Kidney (tissue), 14 donors: ENCODE measurements around the gene NSD1. TPM values are rescaled to one million over a fixed set of nuclear protein-coding genes. Genes with fewer than 3 reads are reported as not detected.

Experiments used
- DNase-seq, 5 donors: peaks; one replicate each; pipeline ENCODE4 v3.0.0-alpha.2; 2013 to 2020
- FAIRE-seq: peaks from 2 replicates; lab custom pipeline; 2012; peaks lifted over from hg19 to GRCh38; lab: Jason Lieb, UNC
- H3K27ac ChIP-seq, 2 donors: one replicate each; pipeline ENCODE4 v1.7.0; 2013; ENCODE audit warnings: low read depth in 2 of 2, low read length in 2 of 2, inconsistent platforms in 1 of 2
- H3K27me3 ChIP-seq: one replicate; pipeline ENCODE4 v1.7.1; 2013; ENCODE audit warnings: low read length, inconsistent platforms; ENCODE audit not compliant: control insufficient read depth, insufficient read depth
- H3K36me3 ChIP-seq, 3 donors: one replicate each; pipeline versions ENCODE4 v1.7.0 to v1.7.1; 2013; ENCODE audit warnings: low read length in 3 of 3, control low read depth in 1 of 3, inconsistent platforms in 1 of 3; ENCODE audit not compliant: insufficient read depth in 3 of 3, control insufficient read depth in 2 of 3
- H3K4me1 ChIP-seq, 3 donors: one replicate each; pipeline versions ENCODE4 v1.7.0 to v1.7.1; 2013; ENCODE audit warnings: low read length in 3 of 3, inconsistent platforms in 1 of 3, low read depth in 1 of 3; ENCODE audit not compliant: control insufficient read depth in 2 of 3, insufficient read depth in 2 of 3
- H3K4me3 ChIP-seq, 3 donors: one replicate each; pipeline versions ENCODE4 v1.7.0 to v1.8.1; 2013; ENCODE audit warnings: low read length in 3 of 3, control low read depth in 1 of 3, inconsistent platforms in 1 of 3
- H3K9ac ChIP-seq, 3 donors: one replicate each; pipeline versions ENCODE4 v1.7.0 to v1.7.1; 2013; ENCODE audit warnings: low read length in 3 of 3, control low read depth in 1 of 3, inconsistent platforms in 1 of 3
- H3K9me3 ChIP-seq, 3 donors: one replicate each; pipeline versions ENCODE4 v1.7.0 to v1.7.1; 2013; ENCODE audit warnings: low read length in 3 of 3, control low read depth in 1 of 3, inconsistent platforms in 1 of 3; ENCODE audit not compliant: control insufficient read depth in 2 of 3, insufficient read depth in 1 of 3
- CTCF ChIP-seq: IDR thresholded peaks from 3 replicates; pipeline ENCODE4 v1.5.1; 2012; ENCODE audit warnings: mild to moderate bottlenecking, moderate library complexity, borderline replicate concordance; ENCODE audit not compliant: insufficient read depth; ENCODE audit errors: extremely low read depth
- intact Hi-C: fragments of 100-400 bp; cut with DNase I; formaldehyde crosslinking; loops from one replicate; pipeline ENCODE4 v1.11.1; 2022
- polyA plus RNA-seq: library from polyadenylated mRNA; stranded (reverse); fragments of 350-450 nt; fragmentation: Illumina TruSeq; extraction: RNeasy Lipid Tissue Mini Kit (QIAGEN cat#74804); gene quantifications from one replicate; pipeline ENCODE4 v1.2.3, GENCODE V29; 2014; ENCODE audit warnings: low read depth, low replicate concordance; ENCODE audit not compliant: insufficient read depth
- total RNA-seq: library from RNA; stranded (reverse); fragmentation: NEBNext Ultra II Directional; extraction: Animal tissue kit (Norgen Biotek cat#: 25700); gene quantifications from one replicate; pipeline ENCODE4 v1.2.1, GENCODE V29; 2021
- donor health status: control.
- donor health status: control.
- donor health status: control.
- donor health status: control.
- donor health status: control.
- donor health status: DM: yes; HTN: yes; CAD: no.
- donor health status: Normal renal cell carcinoma (clear cell type).

NSD1 gene
- total and polyA plus RNA-seq, 2 donors from 2014 or later, result 6.0 to 99.1 TPM

GRCh38 chr5:177096162-177097015 lies 37.2 kb upstream of the NSD1 start:
- Histone ChIP-seq H3K9ac (no peak overlapping the region), H3K9me3 (no peaks in the 10 kb centered on the region), H3K4me3 (no peak overlapping the region), H3K36me3 (no peaks in the 10 kb centered on the region), H3K27me3 (no peaks in the 10 kb centered on the region), H3K4me1 (peaks cover 0 to 21% (median 4%) of the 10 kb centered on the region in 3 donors), H3K27ac (peak overlapping the region in 1 of 2 donors; percentile 30)
- peak in 2 of 5 donors; percentile 48 to 71 for DNase-seq
- FAIRE-seq, result no peak
- no peak for TF ChIP-seq CTCF
- intact Hi-C loops, result no loop called here

DNA sequence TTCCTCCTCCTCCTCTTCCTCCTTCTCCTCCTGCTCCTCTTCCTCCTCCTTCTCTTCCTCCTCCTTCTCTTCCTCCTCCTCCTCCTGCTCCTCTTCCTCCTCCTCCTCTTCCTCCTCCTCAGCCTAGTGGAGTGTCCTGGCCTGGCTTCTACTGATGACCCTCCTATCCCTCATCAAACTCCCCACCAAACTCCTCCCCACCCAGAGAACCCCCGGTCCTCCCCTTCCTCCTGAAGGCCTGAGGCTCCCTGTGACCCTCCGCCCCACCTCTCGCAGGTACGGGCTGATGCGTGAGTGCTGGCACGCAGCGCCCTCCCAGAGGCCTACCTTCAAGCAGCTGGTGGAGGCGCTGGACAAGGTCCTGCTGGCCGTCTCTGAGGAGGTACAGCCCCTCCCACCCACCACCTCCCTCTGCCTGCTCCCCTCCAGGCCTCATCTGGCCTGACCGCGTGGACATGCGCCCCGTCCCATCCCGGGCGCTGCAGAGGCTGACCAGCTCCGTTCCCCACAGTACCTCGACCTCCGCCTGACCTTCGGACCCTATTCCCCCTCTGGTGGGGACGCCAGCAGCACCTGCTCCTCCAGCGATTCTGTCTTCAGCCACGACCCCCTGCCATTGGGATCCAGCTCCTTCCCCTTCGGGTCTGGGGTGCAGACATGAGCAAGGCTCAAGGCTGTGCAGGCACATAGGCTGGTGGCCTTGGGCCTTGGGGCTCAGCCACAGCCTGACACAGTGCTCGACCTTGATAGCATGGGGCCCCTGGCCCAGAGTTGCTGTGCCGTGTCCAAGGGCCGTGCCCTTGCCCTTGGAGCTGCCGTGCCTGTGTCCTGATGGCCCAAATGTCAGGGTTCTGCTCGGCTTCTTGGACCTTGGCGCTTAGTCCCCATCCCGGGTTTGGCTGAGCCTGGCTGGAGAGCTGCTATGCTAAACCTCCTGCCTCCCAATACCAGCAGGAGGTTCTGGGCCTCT lies 36.3 kb upstream of the NSD1 start:
- Histone ChIP-seq H3K4me1 (peaks cover 0 to 21% (median 4%) of the 10 kb centered on the region in 3 donors), H3K9me3 (no peaks in the 10 kb centered on the region), H3K27ac (no peak overlapping the region), H3K9ac (no peak overlapping the region), H3K4me3 (no peak overlapping the region), H3K27me3 (no peaks in the 10 kb centered on the region), H3K36me3 (no peaks in the 10 kb centered on the region)
- DNase-seq, result peak in 2 of 5 donors; percentile 66 to 67
- intact Hi-C loops, result no loop called here
- FAIRE-seq, result no peak
- no peak for TF ChIP-seq CTCF

- Histone ChIP-seq H3K9me3 (no peaks in the 10 kb centered on the region), H3K36me3 (no peaks in the 10 kb centered on the region), H3K4me1 (peaks cover 0 to 21% (median 4%) of the 10 kb centered on the region in 3 donors), H3K9ac (no peak overlapping the region), H3K4me3 (no peak overlapping the region), H3K27ac (no peak overlapping the region), H3K27me3 (no peaks in the 10 kb centered on the region)
- DNase-seq (peak in 1 of 5 donors; percentile 55), FAIRE-seq (no peak)
- no peak for TF ChIP-seq CTCF
- intact Hi-C loops, result no loop called here
Measured at GRCh38 chr5:177098120-177098469, 35.5 kb upstream of the NSD1 start.
